ENCODE measurements around the gene FCN3.
A peak's percentile ranks its signal among the peaks of the same experiment; 100 is the strongest.

Gene FCN3

DNA sequence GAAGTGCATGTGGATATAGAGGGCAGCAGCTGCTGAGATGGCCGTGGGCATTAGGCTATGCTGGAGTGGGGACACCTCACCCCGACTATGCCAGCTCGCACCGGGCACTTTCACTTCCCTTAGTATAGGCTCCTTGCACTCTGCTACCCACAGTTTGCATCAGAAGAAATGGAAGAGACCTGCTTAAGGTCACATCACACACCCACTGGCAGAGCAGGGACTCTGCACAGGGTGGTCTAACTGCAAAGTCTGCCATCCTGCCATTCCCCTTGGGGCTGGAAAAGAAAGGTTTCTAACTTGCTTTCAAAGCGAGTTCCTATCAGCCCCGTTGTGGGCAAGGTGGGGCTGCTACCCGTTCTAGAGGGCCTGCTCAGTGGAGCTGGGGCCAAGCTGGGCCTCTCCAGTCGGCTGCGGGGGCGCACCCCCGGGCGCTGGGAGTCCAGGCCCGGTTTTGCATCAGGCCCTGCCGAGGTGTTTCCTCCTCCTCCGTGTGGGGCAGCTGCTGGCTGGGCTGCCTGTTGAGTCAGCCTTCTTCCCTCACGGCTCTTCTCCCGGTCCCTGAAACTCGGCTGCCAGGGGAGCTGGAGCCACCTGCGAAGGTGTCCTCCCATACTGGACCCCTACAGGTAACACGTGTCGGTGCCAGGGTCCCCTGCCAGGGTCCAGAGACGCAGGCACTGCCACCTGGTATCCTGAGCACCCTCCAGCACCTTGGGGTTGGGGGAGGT, 32.9 kb downstream of the FCN3 start, which contains the start of gene SYTL1:
Gene SYTL1 (plus strand): TSS at position 498 of the 728 bp plus-strand sequence. CDS start 3,313 bp downstream, outside the sequence.
- peak; percentile 48 for DNase-seq (ENCODE audit: low read depth)

DNA sequence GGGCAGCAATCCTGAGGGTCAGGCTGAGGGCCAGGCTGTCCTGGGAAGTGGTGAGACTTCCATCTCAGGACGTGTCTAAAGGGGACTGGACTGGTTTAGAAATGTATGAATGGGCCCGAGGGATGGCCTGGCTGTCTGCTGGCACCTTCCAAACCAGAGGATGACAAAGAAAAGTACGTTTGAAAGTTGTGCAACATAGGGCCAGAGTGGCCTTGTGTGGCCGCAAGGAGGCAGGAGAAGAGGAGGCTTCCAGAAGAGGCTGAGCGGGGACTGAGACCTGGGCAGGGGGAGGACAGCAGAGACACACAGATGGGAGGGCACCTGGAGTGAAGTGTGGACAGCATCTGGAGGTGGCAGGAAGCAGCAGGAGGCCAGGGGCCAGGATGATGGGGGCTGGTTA, 35.4 kb downstream of the FCN3 start:
- DNase-seq (ENCODE audit: low read depth): no peak

DNA sequence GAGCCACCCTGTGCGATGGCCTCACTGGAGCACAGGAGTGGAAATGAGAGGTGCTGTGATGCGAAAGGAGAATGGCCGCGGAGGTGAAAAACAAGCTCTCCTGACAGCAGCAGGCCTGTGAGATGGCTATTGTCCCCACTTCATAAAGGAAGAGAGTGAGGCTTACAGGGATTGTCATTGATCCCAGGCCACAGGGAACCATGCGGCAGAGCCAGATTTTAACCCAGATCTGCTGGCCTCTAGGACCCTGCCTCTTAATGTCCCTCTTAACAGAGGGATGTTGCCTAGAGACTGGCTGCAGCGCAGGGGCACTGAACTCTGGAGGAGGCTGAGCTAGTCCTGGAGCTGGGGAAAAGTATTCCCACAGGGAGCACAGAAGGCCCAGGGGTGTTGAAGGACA, 35.9 kb downstream of the FCN3 start:
- no peak for DNase-seq (ENCODE audit: low read depth)

DNA sequence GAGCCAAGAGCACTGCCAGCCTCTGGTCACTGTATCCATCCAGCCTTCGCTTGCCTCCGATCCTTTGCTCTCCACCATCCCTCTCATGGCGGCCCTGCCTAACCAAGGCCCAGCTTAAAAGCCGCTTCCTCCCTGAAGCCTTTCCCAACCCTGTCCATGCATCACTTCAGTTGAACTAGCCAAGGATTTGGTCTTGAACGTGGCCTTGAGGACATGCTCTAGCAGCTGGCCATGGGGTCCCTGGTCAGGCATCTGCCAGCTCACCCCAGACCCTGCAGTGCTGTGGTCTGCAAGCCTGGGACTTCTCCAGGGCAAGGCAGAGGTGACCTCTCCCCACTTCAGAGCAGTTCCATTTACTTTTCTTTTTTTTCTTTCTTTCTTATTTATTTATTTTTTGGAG, 37.9 kb downstream of the FCN3 start:
- no peak for DNase-seq (ENCODE audit: low read depth)

DNA sequence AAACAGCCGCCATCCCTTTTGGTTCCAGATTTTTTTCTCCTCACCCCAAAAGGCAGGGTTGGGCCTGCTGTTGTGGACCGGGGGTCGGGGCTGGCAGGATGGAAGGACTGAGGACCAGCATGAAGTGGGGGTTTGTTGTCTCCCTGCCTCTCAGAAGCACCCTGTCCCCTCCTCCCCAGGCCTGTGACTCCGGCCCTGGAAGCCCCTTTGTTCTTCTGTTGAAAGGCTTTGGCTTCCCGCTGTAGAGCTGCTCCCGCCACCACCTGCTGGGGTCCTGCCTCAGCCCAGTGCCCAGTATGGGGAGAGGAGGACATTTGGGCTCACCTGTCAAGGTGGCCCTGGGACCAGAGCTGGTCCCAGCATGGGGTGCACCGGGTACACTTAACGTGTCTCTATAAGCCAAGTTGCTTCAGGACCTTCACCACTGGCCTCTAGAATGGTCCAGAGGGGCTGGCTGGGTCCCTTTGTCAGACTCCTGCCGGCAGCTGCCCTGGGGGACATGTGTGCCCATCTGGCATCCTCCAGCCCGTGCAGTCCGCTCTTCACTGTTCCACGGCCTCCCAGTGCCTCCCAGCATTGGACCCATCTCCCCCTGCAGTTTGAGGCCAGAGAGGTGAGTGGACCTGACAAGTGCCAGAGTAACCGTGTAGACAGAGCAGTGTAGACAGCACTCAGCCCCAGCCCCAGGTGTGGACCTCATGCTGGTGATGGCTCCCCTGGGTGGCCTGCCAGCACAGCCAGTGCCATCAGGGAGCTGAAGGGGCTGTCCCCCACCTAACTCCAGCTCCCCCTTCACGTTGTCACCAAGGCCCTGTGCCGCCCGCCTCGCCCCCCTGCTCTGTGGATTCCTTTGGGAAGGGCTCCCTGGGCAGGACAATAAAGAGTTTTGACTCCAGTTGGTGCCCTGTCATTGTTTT, 38.9 kb downstream of the FCN3 start:
- DNase-seq (ENCODE audit: low read depth): no peak

DNA sequence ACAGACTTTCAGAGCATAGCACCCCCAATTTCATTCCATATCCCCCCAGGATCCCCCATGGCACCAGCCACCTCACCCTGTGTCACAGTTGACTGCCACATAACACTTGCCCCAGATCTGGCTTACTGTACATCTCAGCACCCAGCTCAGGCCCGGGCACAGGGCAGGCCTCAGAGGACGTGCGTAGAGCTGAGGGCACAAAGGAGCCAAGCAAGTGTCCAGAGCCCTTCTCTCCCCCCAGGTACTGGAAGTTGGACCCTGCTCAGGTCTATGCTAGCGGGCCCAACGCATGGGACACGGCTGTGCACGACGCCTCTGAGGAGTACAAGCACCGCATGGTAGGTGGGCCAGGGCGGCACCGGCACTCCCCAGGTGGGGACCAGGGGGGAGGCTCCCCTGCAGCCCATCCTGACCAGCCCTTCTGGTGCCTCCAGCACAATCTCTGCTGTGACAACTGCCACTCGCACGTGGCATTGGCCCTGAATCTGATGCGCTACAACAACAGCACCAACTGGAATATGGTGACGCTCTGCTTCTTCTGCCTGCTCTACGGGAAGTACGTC, 40.8 kb downstream of the FCN3 start:
- DNase-seq (ENCODE audit: low read depth): no peak

DNA sequence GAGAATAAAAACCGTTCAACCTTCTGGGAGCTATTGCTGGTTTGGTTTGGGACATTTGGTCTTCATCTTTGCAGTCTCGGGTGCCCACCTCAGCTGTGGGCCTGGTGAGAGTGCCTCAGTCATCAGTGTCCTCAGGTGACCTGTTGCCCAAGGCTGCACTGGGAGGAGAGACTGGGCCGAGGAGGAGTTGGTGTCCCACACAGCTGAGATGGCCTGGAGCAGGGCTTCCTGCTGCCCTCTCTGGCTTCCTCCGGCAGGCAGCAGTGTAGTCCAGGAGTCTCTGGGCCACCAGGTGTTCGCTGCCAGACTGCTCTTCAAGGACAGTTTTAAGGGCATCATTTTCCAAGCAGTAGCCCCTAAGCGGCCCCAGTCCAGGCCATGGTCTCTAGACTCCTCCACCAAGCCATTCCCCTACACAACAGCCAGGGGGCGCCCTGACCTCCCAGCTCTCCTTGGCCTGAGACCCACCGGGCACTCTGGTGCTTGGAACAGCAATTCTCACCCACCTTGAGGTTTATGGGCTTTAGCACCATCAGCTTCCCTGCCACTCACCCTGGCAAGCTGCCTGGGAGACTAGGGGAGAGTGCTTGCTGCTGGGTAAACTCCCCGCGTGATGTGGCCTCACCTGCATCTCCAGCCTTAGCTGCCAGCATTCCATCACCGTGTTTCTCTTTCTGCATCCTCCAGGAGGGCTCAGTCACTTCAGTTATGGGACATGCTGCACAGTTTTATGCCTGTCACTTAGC, 41.9 kb downstream of the FCN3 start:
- no peak for DNase-seq (ENCODE audit: low read depth)

DNA sequence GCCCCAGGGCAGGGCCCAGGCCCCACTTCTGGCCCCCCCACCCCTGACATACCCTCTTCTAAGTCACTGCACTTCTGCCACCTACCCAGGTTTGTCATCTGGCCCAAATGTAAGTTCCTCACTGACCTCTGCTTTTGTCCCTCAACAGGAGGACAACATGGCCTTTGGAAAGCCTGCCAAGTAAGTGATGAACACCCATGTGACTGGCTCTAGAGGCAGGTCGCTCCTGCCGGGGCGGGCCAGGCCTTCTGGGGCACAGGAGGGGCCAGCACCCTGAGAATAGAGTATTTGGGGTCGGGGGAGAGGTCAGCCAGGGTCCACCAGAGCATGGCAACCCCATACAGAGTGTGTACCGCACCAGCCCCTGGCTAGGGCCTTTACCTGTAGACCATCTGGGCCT, 42.7 kb downstream of the FCN3 start:
- DNase-seq (ENCODE audit: low read depth): no peak

DNA sequence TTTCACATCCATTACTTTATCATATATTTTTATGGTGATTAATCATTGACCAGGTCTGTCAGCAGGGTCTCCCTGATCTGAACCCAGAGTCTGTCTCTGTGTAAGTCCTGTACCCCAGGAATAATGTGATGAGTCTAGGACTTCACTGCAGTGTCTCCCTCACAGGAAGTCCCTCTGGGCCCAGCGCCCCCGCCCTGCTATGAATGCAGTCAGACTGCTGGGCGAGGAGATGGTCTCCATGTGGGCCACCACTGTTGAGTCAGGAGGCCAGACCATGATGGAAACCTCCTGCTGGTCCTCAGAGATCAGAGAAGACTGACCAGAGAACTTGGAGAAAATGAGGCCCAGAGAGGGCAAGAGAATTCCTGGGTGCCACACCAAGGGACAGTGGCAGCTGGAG, 43.2 kb downstream of the FCN3 start:
- DNase-seq (ENCODE audit: low read depth): no peak

DNA sequence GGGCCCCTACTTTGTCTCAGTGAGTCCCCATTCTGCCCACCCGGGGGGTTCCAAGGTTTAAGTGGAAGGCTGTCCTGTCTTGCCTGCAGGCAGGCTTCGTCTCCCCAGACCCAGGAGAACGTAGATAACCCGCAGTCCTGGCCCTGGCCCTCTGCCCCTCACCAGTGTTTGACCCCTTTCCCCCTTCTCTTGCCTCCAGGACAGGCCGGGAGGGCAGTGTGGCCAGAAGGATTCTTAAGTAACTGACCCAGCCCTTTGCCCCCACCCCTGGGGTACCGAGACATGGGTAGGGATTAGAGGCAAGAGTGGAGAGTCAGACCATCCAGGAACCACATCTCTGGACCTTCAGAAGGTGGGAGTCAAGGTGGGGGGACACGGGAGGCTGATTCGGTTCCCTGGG, 43.8 kb downstream of the FCN3 start:
- DNase-seq (ENCODE audit: low read depth): no peak

DNA sequence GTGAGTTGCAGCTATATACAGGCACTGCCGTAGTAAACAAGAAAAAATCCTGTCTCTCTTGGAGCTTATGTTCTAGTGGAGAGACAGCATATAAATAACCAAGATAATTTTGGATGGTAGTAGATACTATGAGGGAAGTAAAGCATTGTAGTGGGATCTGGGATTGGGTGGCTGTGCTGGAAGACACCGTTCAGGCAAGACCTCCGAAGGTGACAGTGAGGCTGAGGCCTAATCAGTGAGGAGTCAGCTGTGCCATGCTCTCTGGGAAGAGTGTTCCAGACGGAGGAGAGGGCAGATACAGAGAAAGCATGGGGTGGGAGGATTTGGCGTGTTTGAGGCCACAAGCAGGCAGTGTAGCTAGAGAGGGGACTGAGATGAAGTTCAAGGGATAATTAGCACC, 46.7 kb downstream of the FCN3 start:
- DNase-seq (ENCODE audit: low read depth): no peak

DNA sequence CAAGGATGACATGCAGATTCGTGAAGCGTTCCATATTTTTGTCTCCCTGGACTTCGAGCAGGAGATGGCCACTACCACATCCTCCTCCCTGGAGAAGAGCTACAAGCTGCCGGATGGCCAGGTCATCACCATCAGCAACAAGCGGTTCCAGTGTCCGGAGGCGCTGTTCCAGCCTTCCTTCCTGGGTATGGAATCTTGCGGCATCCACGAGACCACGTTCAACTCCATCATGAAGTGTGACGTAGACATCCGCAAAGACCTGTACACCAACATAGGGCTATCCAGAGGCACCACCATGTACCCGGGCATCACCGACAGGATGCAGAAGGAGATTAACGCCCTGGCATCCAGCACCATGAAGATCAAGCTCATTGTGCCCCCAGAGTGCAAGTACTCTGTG, 49.3 kb downstream of the FCN3 start:
- DNase-seq (ENCODE audit: low read depth): no peak

DNA sequence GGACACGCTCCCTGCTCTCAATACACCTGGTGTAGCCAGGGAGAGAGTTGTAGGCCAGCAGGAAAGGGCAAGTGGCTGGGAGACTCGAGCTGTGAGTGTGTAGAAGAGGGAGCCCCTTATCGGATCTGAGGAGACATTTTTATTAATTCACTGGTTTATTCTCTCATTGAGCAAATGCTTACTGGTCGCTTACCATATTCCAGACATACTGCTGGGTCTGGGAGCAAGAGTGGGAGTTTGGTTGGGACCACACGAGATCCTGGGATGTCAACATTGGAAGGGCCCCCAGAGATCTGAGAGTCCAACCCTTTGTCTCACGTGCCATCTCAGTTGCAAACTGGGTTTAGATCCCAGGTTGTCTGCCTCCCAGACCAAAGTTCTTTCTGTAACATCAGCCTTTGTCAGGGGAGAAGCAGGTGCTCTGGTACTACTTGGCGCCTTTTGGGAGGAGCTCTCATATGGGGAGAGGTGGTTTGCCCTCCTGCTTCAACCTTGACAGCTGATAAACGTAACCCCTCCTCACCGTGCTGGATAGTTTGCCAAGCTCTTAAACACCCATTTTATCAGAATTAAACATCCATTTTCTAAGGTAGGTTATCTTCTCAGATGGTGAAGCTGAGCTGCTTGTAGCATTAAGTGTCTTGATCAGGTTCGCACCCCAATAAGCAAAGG, 51.9 kb downstream of the FCN3 start:
- DNase-seq (ENCODE audit: low read depth): no peak

DNA sequence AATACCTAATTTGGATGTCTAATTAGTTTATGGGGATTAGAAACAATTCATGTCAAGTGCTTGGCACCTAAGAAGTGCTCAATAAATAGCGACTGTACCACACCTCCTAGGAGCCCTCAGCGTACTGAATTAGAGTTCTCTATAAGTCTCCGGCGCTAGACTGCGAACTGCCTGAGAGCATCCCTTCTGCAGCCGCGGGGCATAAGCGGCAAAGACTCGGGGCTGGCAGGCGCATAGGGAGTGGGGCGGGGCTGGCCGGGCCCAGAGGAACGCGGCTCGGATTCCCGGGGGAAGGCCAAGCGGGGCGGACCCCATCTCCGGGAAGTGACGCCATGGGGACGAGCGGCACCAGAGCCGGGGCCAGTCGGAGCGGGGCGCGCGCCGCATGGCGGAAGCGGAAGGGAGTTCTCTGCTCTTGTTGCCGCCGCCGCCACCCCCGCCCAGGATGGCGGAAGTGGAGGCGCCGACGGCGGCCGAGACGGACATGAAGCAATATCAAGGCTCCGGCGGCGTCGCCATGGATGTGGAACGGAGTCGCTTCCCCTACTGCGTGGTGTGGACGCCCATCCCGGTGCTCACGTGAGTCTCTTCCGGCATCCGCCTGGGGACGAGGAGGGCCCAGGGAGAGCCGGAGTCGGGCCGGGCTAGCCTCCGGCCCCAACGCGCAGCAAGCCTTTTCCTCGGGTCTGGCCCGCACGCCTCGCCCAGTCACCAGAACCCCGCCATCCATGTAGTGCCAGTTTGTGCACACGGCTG, 52.6 kb downstream of the FCN3 start, which contains the start of gene TMEM222:
Gene TMEM222 (plus strand): TSS at position 351 of the 756 bp plus-strand sequence. CDS start 35 bp downstream, at position 386.
- DNase-seq (ENCODE audit: low read depth): peak; percentile 98
